Smooth muscle cell (in vitro differentiated cells): ENCODE measurements around the gene TTC1. TPM values are rescaled to one million over a fixed set of nuclear protein-coding genes. Genes with fewer than 3 reads are reported as not detected.

ENCODE experiments used
- DNase-seq: peaks from one replicate; lab custom pipeline; 2025; ENCODE audit not compliant: unreplicated experiment; lab: John Stamatoyannopoulos, UW
- H2AFZ ChIP-seq: fragments of 200-600 bp; sonication (generic); 2 replicates; pipeline ENCODE4 v1.6.0; 2016; ENCODE audit warnings: antibody characterized with exemption, low read depth, mild to moderate bottlenecking
- H3F3A ChIP-seq: fragments of 200-600 bp; sonication (generic); 2 replicates; pipeline ENCODE4 v1.6.0; 2017; ENCODE audit warnings: antibody characterized with exemption, low read depth
- H3K27ac ChIP-seq: fragments of 200-600 bp; sonication (generic); 2 replicates; pipeline ENCODE4 v1.5.1; 2016; ENCODE audit warnings: low read depth, mild to moderate bottlenecking
- H3K27me3 ChIP-seq: fragments of 200-600 bp; sonication (generic); 2 replicates; pipeline ENCODE4 v1.6.1; 2016; ENCODE audit warnings: low read depth, mild to moderate bottlenecking
- H3K36me3 ChIP-seq: fragments of 200-600 bp; sonication (generic); 2 replicates; pipeline ENCODE4 v1.5.1; 2016; ENCODE audit warnings: low read depth
- H3K4me1 ChIP-seq: fragments of 200-600 bp; sonication (generic); 2 replicates; pipeline ENCODE4 v1.5.1; 2016; ENCODE audit warnings: low read depth
- H3K4me2 ChIP-seq: fragments of 200-600 bp; sonication (generic); 2 replicates; pipeline ENCODE4 v1.6.0; 2016; ENCODE audit warnings: mild to moderate bottlenecking
- H3K4me3 ChIP-seq: fragments of 200-600 bp; sonication (generic); 2 replicates; pipeline ENCODE4 v1.5.1; 2016; ENCODE audit warnings: mild to moderate bottlenecking
- H3K79me2 ChIP-seq: fragments of 200-600 bp; sonication (generic); 2 replicates; pipeline ENCODE4 v1.6.0; 2016; ENCODE audit warnings: low read depth, mild to moderate bottlenecking
- H3K9ac ChIP-seq: fragments of 200-600 bp; sonication (generic); 2 replicates; pipeline ENCODE4 v1.6.0; 2016; ENCODE audit warnings: low read depth
- H3K9me3 ChIP-seq: fragments of 200-600 bp; sonication (generic); replicated peaks from 2 replicates; pipeline ENCODE4 v1.5.1; 2016; ENCODE audit warnings: low read depth
- H4K20me1 ChIP-seq: fragments of 200-600 bp; sonication (generic); 2 replicates; pipeline ENCODE4 v1.6.0; 2016; ENCODE audit warnings: low read depth
- CTCF ChIP-seq: fragments of 200-600 bp; sonication (generic); IDR thresholded peaks from 2 replicates; pipeline ENCODE4 v1.5.1; 2017; ENCODE audit warnings: borderline replicate concordance, mild to moderate bottlenecking, antibody characterized with exemption; ENCODE audit not compliant: insufficient read depth, poor library complexity, severe bottlenecking
- WGBS: methylation state at CpG from one replicate; pipeline ENCODE4 v1.1.7; 2016; ENCODE audit warnings: low lambda C conversion rate; 5-methylcytosine and 5-hydroxymethylcytosine counted together
- polyA plus RNA-seq: library from polyadenylated mRNA; unstranded; fragments of >200 nt; fragmentation: Nextera tagmentation; extraction: Ambion mirVana; gene quantifications from 2 replicates; pipeline ENCODE4 v1.2.1, GENCODE V29; 2016
- total RNA-seq: library from RNA; depleted of rRNA; stranded (reverse); fragments of >200 nt; gene quantifications from 2 replicates; pipeline ENCODE4 v1.2.3, GENCODE V29; 2014

TTC1 gene
- total and polyA plus RNA-seq, 2 experiments from 2014 or later: 31.5 to 50.7 TPM

GRCh38 chr5:160020964-160021363 is 12.0 kb downstream of the TTC1 start:
- Histone ChIP-seq H2AFZ (no peak overlapping the region), H3K79me2 (peaks cover 9% of the 10 kb centered on the region), H3K4me1 (no peaks in the 10 kb centered on the region), H4K20me1 (peaks cover 13% of the 10 kb centered on the region), H3K4me2 (no peak overlapping the region), H3F3A (no peaks in the 10 kb centered on the region), H3K36me3 (no peaks in the 10 kb centered on the region), H3K27me3 (no peaks in the 10 kb centered on the region), H3K9me3 (no peaks in the 10 kb centered on the region), H3K4me3 (no peak overlapping the region), H3K27ac (no peak overlapping the region), H3K9ac (no peak overlapping the region)
- 89% methylated on average over 4 of the region's 4 CpGs for WGBS
- no peak for TF ChIP-seq CTCF
- DNase-seq: no peak

- Histone ChIP-seq H3K36me3 (no peaks in the 10 kb centered on the region), H3K9ac (no peak overlapping the region), H3K4me2 (no peak overlapping the region), H3K27ac (no peak overlapping the region), H4K20me1 (peaks cover 18% of the 10 kb centered on the region), H3F3A (no peaks in the 10 kb centered on the region), H3K79me2 (peaks cover 9% of the 10 kb centered on the region), H3K4me3 (no peak overlapping the region), H2AFZ (no peak overlapping the region), H3K27me3 (no peaks in the 10 kb centered on the region), H3K9me3 (no peaks in the 10 kb centered on the region), H3K4me1 (no peaks in the 10 kb centered on the region)
- peak; percentile 83 for TF ChIP-seq CTCF
- 28% methylated on average over 3 of the region's 3 CpGs for WGBS
- peak; percentile 2 for DNase-seq
Observed at GRCh38 chr5:160021831-160022446, 13.0 kb downstream of the TTC1 start.

- Histone ChIP-seq H3K4me2 (no peak overlapping the region), H3K4me3 (no peak overlapping the region), H3K27ac (no peak overlapping the region), H3K79me2 (peaks cover 17% of the 10 kb centered on the region), H3K9me3 (no peaks in the 10 kb centered on the region), H2AFZ (no peak overlapping the region), H3K36me3 (no peaks in the 10 kb centered on the region), H3K9ac (no peak overlapping the region), H3K27me3 (no peaks in the 10 kb centered on the region), H3F3A (no peaks in the 10 kb centered on the region), H4K20me1 (peaks cover 20% of the 10 kb centered on the region), H3K4me1 (no peaks in the 10 kb centered on the region)
- no peak for TF ChIP-seq CTCF
- DNase-seq: no peak
- WGBS: 97% methylated on average over 11 of the region's 11 CpGs
Observed at GRCh38 chr5:160023007-160023907, 14.3 kb downstream of the TTC1 start.
